Measurements from ENCODE around the gene PNMT. TPM values are rescaled to one million over a fixed set of nuclear protein-coding genes. Genes with fewer than 3 reads are reported as not detected.
A peak's percentile ranks its signal among the peaks of the same experiment; 100 is the strongest.

The PNMT gene
- total RNA-seq, 1 donor from 2014 or later = not detected

- Mint-ChIP-seq H3K4me3 (no peak overlapping the region), H3K4me1 (peaks cover 44% of the 10 kb centered on the region)
- intact Hi-C loops (cut with micrococcal nuclease) = no loop called here
These were observed 6.6 kb downstream of the PNMT start for GRCh38 chr17:39674702-39675389.

GRCh38 chr17:39675390-39676082 lies 7.3 kb downstream of the PNMT start:
- DNase-seq = no peak
- H3K9me3 Mint-ChIP-seq = no peaks in the 10 kb centered on the region
- peaks cover 16% of the 10 kb centered on the region for H3K36me3 Mint-ChIP-seq (ENCODE audit: low read depth)
- peak overlapping the region; percentile 56 for H3K4me3 Mint-ChIP-seq
- H3K4me1 Mint-ChIP-seq = peaks cover 48% of the 10 kb centered on the region
- H3K27me3 Mint-ChIP-seq = peaks cover 5% of the 10 kb centered on the region
- intact Hi-C loops (cut with micrococcal nuclease) = no loop called here
- peak overlapping the region; percentile 83 for H3K27ac Mint-ChIP-seq

More at GRCh38 chr17:39674702-39675389, 6.6 kb downstream of the PNMT start:
- H3K9me3 Mint-ChIP-seq = no peaks in the 10 kb centered on the region
- H3K27ac Mint-ChIP-seq = no peak overlapping the region
- DNase-seq = no peak
- peaks cover 7% of the 10 kb centered on the region for H3K27me3 Mint-ChIP-seq
- H3K36me3 Mint-ChIP-seq (ENCODE audit: low read depth) = peaks cover 12% of the 10 kb centered on the region

DNA sequence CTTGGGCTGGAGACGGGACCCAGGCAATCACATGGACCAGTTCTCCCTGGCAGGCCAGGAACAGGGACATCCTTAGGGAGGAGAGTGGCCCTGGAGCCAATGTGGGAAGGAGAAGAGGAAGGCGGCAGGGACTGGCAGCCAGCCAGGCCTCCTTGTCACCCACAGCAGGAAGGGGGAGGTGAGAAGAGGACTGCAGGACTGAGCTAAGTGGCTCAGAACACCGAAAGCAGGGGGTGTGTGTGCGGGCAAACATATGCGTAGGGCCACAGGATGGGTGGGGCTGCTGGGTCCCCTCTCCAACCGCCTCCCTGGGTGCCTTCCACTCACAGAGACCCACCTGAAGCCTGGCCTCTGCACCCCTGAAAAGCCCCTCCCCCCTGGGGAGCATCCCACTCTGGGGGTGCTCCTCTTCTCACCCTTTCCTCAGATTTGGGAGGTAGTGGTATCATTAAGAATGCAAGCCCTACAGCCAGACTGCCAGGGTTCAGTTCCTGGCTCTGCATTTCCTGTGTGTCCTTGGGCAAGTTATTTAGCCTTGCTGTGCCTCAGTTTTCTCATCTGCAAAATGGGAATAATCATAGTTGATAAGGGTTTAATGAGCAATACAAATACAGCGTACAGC lies 8.1 kb downstream of the PNMT start:
- Mint-ChIP-seq H3K9me3 (no peaks in the 10 kb centered on the region), H3K36me3 (ENCODE audit: low read depth) (peaks cover 19% of the 10 kb centered on the region), H3K4me3 (peak overlapping the region; percentile 56), H3K4me1 (peaks cover 52% of the 10 kb centered on the region), H3K27me3 (peaks cover 3% of the 10 kb centered on the region), H3K27ac (peak overlapping the region; percentile 83)
- intact Hi-C loops (cut with micrococcal nuclease) = no loop called here
- peak; percentile 83 for DNase-seq

- no peak for DNase-seq
- Mint-ChIP-seq H3K9me3 (no peaks in the 10 kb centered on the region), H3K27ac (no peak overlapping the region), H3K36me3 (ENCODE audit: low read depth) (peaks cover 19% of the 10 kb centered on the region), H3K27me3 (no peaks in the 10 kb centered on the region), H3K4me1 (peaks cover 48% of the 10 kb centered on the region), H3K4me3 (no peak overlapping the region)
- intact Hi-C loops (cut with micrococcal nuclease) = no loop called here
These were observed 8.8 kb downstream of the PNMT start for GRCh38 chr17:39677072-39677471.

DNA sequence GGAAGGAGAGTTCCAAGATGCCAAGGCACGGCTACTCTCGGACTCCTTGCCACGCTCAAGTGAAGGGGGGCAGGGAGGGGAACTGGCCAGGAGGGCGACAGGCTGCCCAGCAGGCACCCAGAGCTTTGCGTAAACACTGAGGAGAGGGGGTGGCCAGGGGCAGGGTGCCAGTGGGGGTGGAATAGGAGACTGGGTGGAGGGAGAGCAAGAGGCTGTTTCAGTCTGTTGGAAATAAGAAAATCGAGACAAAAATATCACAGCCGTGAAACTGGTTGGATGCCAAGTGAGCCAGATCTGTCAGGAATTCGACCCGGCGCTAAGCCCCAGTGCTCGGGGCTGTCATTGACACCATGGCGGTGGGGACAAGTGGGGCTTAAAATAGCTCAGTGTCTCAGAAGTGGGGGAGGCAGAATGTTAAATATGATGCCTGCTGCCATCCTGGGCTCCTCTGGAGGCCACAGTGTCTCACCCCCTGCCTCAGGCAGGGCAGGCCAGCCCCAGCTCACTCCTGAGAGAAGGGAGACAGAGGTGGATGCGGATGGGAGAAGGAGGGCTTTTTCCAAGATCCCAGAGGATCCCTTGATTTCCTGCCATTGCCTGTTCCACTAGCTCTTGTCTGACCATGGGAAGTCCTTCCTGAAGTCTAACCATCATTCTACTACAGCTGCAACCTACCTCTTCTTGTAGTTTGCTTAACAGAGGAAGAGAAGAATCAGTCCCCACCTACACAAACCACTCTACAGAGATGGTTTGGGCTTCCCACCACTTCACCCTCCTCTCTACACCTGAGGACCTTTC lies 9.5 kb downstream of the PNMT start:
- Mint-ChIP-seq H3K9me3 (no peaks in the 10 kb centered on the region), H3K27ac (peak overlapping the region; percentile 20), H3K4me3 (no peak overlapping the region)

DNA sequence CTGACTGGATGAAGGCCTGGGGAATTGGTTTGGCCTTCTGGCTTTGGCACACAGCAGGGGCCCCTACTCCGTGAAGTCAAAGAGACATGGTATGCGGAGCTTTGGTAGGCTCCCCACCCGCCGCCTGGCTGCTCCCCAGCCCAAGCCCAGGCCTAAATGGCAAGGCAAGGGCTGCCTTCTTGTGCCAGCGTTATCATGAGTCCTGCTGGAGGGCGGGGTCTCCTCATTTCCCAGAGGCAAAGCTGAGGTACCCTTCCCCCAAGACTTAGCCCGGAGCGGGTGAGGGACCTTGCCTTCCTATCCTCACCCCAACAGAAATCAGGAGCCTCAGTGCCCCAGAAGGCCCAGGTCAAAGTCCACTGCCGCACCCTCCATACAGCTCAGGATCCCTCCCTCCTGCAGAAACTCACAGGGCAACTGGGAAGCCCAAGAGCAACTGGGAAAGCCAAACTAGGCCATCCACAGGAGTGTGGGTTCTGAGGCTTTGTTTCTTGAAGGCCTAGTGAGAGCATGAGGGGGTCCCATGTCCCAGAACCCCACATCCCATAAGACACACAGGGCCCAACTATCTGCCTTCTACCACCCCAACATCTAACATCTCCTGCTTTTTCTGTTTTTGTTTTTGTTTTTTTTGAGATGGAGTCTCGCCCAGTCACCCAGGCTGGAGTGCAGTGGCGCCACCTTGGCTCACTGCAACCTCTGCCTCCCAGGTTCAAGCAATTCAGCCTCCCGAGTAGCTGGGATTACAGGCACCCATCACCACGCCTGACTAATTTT lies 10.3 kb downstream of the PNMT start:
- DNase-seq = no peak
- Mint-ChIP-seq H3K27ac (peak overlapping the region; percentile 13), H3K9me3 (no peaks in the 10 kb centered on the region), H3K27me3 (no peaks in the 10 kb centered on the region), H3K36me3 (ENCODE audit: low read depth) (peaks cover 25% of the 10 kb centered on the region), H3K4me3 (no peak overlapping the region), H3K4me1 (peaks cover 48% of the 10 kb centered on the region)
- intact Hi-C loops (cut with micrococcal nuclease) = no loop called here

More for the DNA sequence above, 9.5 kb downstream of the PNMT start:
- H3K4me1 Mint-ChIP-seq = peaks cover 48% of the 10 kb centered on the region
- no peak for DNase-seq
- intact Hi-C loops (cut with micrococcal nuclease) = no loop called here
- H3K27me3 Mint-ChIP-seq = no peaks in the 10 kb centered on the region
- peaks cover 19% of the 10 kb centered on the region for H3K36me3 Mint-ChIP-seq (ENCODE audit: low read depth)

DNA sequence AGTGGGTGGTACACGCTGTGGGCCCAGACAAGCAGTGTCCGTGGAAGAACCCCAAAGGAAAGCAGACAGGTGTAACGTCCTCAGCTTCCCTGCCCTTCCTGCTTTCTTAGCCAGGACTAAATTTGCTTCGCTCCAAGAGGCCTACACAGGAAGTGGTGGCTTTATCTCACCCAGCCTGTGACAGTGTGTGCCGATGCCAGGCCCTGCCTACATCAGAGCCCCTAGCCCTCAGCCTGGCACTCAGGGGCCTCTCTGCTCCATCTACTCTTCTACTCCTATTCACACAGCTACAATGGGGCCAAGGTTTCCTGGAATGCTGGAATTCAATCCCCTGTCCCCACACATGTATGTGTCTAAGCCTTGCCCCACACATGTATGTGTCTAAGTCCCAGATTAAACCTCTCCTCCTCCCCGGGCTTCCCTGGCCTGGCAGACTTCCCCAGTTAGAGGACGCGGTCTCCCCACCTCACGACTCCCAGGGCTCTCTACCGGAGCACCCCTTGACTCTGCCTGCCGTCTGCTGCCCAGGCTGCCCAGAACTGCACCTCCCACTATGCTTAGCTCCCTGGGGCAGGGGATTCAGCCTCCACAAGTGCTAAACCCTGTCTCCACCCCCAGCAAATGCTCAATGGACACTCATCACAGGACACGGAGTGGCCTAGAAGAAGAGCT lies 11.4 kb downstream of the PNMT start:
- Mint-ChIP-seq H3K36me3 (ENCODE audit: low read depth) (peaks cover 28% of the 10 kb centered on the region), H3K4me3 (peak overlapping the region; percentile 56), H3K27ac (peak overlapping the region; percentile 89), H3K4me1 (peaks cover 48% of the 10 kb centered on the region), H3K27me3 (no peaks in the 10 kb centered on the region), H3K9me3 (no peaks in the 10 kb centered on the region)
- intact Hi-C loops (cut with micrococcal nuclease) = loop anchor here (10.0 kb wide), 1 partner anchor 245 kb away; the partner anchor contains the start of genes LRRC3C and ORMDL3
- peak; percentile 76 for DNase-seq

DNA sequence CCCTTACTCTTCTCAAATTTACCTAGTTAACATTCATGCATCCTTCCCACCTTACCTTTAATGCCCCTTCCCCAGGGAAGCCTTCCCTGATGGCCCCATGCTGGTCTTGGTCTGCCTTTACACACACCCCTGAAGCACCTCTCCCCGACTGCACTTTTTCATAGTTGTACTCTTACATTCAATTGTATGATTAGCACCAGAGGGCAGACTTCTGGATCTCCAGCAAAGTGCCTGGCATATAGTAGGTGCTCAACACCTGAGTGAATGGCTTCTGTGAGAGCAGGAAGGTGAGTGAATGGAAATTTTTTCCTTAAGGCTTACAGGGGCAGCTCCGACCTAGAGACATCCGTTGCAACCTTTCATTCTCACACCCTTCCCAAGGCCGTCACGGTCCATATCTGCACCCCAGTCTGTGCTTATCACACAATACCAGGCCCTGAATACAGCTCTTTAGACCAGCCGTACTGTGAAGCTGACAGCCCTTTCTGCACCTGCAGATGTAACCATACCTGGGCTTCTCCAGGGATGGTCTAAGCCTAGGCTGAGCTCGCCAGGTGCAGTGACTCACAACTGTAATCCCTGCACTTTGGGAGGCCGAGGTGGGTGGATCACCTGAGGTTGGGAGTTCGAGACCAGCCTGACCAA lies 15.2 kb downstream of the PNMT start:
- no peak for DNase-seq
- Mint-ChIP-seq H3K36me3 (ENCODE audit: low read depth) (peaks cover 31% of the 10 kb centered on the region), H3K9me3 (no peaks in the 10 kb centered on the region), H3K27ac (no peak overlapping the region), H3K4me1 (peaks cover 28% of the 10 kb centered on the region), H3K4me3 (no peak overlapping the region), H3K27me3 (no peaks in the 10 kb centered on the region)
- intact Hi-C loops (cut with micrococcal nuclease) = loop anchor here (10.0 kb wide), 1 partner anchor 241 kb away; the partner anchor contains the start of genes LRRC3C and ORMDL3

DNA sequence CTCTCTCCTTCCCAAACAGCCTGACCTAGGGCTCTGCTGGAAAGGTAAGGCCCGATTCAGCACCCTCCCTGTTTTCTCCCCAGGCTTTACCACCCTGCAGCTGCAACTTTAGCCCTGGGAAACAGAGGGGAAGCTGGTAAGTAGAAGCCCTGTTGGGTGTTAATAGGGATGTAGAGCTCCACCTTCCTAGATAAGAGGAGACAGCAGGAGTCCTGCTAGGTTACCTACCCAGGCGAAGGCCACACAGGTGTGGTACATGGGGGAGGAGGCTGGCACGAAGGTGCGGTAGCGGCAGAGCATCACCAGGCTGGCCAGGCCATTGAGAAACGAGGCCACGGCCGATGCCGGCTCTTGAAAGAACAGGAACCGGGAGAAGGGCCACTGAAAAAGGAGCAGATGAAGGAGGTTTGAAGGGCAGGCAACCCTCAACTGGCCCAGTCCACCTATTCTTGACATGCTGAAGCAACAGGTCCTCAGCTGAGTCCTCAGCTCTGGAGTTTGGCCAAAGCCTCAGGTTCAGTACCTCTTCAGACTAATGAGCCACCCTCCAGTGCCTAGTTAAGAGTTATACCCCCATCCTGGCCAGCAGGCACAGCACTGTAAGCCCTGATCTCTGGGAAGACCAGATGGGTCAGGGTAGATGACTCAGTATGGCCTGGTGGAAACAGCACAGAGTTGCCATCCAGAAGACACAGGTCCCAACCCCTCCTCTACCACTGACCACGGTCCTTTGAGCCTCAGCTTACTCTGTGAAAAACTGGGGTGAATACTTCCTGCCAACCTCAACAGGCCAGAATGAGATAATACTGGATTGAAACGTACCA lies 16.3 kb downstream of the PNMT start:
- no peak overlapping the region for H3K27ac Mint-ChIP-seq
- no peak overlapping the region for H3K4me3 Mint-ChIP-seq
- H3K27me3 Mint-ChIP-seq = no peaks in the 10 kb centered on the region
- H3K9me3 Mint-ChIP-seq = no peaks in the 10 kb centered on the region
- peaks cover 26% of the 10 kb centered on the region for H3K36me3 Mint-ChIP-seq (ENCODE audit: low read depth)
- peaks cover 25% of the 10 kb centered on the region for H3K4me1 Mint-ChIP-seq
- no peak for DNase-seq
- intact Hi-C loops (cut with micrococcal nuclease) = loop anchor here (5.0 to 10.0 kb wide), 4 partner anchors 48 to 240 kb away; partner anchors contain the start of genes LRRC3C, MIEN1, ORMDL3 and ZPBP2

- DNase-seq = no peak
- Mint-ChIP-seq H3K4me1 (peaks cover 14% of the 10 kb centered on the region), H3K36me3 (ENCODE audit: low read depth) (peaks cover 18% of the 10 kb centered on the region), H3K4me3 (peak overlapping the region; percentile 95), H3K27me3 (no peaks in the 10 kb centered on the region), H3K9me3 (no peaks in the 10 kb centered on the region), H3K27ac (peak overlapping the region; percentile 92)
- intact Hi-C loops (cut with micrococcal nuclease) = loop anchor here (2.0 to 10.0 kb wide), 5 partner anchors 45 to 238 kb away; partner anchors contain the start of genes LRRC3C, MIEN1, ORMDL3 and STARD3
These were observed 18.9 kb downstream of the PNMT start for GRCh38 chr17:39687101-39687545.
